Kidney (tissue), 14 donors: ENCODE data around the gene RPL6. TPM values are rescaled to one million over a fixed set of nuclear protein-coding genes. Genes with fewer than 3 reads are reported as not detected.

ENCODE experiments used
- DNase-seq, 5 donors: peaks; one replicate each; pipeline ENCODE4 v3.0.0-alpha.2; 2013 to 2020
- FAIRE-seq: peaks from 2 replicates; lab custom pipeline; 2012; peaks lifted over from hg19 to GRCh38; lab: Jason Lieb, UNC
- H3K27ac ChIP-seq, 2 donors: one replicate each; pipeline ENCODE4 v1.7.0; 2013; ENCODE audit warnings: low read depth in 2 of 2, low read length in 2 of 2, inconsistent platforms in 1 of 2
- H3K27me3 ChIP-seq: one replicate; pipeline ENCODE4 v1.7.1; 2013; ENCODE audit warnings: low read length, inconsistent platforms; ENCODE audit not compliant: control insufficient read depth, insufficient read depth
- H3K36me3 ChIP-seq, 3 donors: one replicate each; pipeline versions ENCODE4 v1.7.0 to v1.7.1; 2013; ENCODE audit warnings: low read length in 3 of 3, control low read depth in 1 of 3, inconsistent platforms in 1 of 3; ENCODE audit not compliant: insufficient read depth in 3 of 3, control insufficient read depth in 2 of 3
- H3K4me1 ChIP-seq, 3 donors: one replicate each; pipeline versions ENCODE4 v1.7.0 to v1.7.1; 2013; ENCODE audit warnings: low read length in 3 of 3, inconsistent platforms in 1 of 3, low read depth in 1 of 3; ENCODE audit not compliant: control insufficient read depth in 2 of 3, insufficient read depth in 2 of 3
- H3K4me3 ChIP-seq, 3 donors: one replicate each; pipeline versions ENCODE4 v1.7.0 to v1.8.1; 2013; ENCODE audit warnings: low read length in 3 of 3, control low read depth in 1 of 3, inconsistent platforms in 1 of 3
- H3K9ac ChIP-seq, 3 donors: one replicate each; pipeline versions ENCODE4 v1.7.0 to v1.7.1; 2013; ENCODE audit warnings: low read length in 3 of 3, control low read depth in 1 of 3, inconsistent platforms in 1 of 3
- H3K9me3 ChIP-seq, 3 donors: one replicate each; pipeline versions ENCODE4 v1.7.0 to v1.7.1; 2013; ENCODE audit warnings: low read length in 3 of 3, control low read depth in 1 of 3, inconsistent platforms in 1 of 3; ENCODE audit not compliant: control insufficient read depth in 2 of 3, insufficient read depth in 1 of 3
- intact Hi-C: fragments of 100-400 bp; cut with DNase I; formaldehyde crosslinking; loops from one replicate; pipeline ENCODE4 v1.11.1; 2022
- polyA plus RNA-seq: library from polyadenylated mRNA; stranded (reverse); fragments of 350-450 nt; fragmentation: Illumina TruSeq; extraction: RNeasy Lipid Tissue Mini Kit (QIAGEN cat#74804); gene quantifications from one replicate; pipeline ENCODE4 v1.2.3, GENCODE V29; 2014; ENCODE audit warnings: low read depth, low replicate concordance; ENCODE audit not compliant: insufficient read depth
- total RNA-seq: library from RNA; stranded (reverse); fragmentation: NEBNext Ultra II Directional; extraction: Animal tissue kit (Norgen Biotek cat#: 25700); gene quantifications from one replicate; pipeline ENCODE4 v1.2.1, GENCODE V29; 2021
- TF ChIP-seq, protein P1 (sequence below): IDR thresholded peaks from 3 replicates; pipeline ENCODE4 v1.5.1; 2012; ENCODE audit warnings: mild to moderate bottlenecking, moderate library complexity, borderline replicate concordance; ENCODE audit not compliant: insufficient read depth; ENCODE audit errors: extremely low read depth
- donor health status: control.
- donor health status: control.
- donor health status: control.
- donor health status: control.
- donor health status: control.
- donor health status: DM: yes; HTN: yes; CAD: no.
- donor health status: Normal renal cell carcinoma (clear cell type).

Gene RPL6
- total and polyA plus RNA-seq, 2 donors from 2014 or later = 966 to 1,525 TPM

DNA sequence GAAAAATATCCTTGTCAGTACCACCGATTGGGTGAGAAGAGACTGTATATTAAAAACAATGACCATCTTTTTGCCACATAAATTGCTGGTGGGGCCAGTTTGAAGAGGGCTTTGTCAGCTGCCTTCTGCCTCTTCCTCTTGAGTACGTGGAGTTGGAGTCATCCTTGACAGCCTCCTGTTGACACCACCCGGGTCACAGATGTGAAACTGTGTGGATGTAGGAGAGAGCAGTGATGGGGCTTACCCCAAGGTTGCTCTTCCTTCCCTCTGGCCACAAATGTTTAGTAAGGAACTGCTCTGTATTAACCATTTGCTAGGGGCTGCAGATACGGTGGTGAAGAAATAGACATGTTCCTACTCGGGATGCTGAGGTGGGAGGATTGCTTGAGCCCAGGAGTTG is 21.5 kb upstream of the RPL6 start:
- Histone ChIP-seq H3K4me1 (no peaks in the 10 kb centered on the region), H3K36me3 (peaks cover 0 to 2% (median 0%) of the 10 kb centered on the region in 3 donors), H3K27me3 (no peaks in the 10 kb centered on the region), H3K27ac (no peak overlapping the region), H3K4me3 (no peak overlapping the region), H3K9me3 (no peaks in the 10 kb centered on the region), H3K9ac (no peak overlapping the region)
- TF ChIP-seq, protein P1, sequence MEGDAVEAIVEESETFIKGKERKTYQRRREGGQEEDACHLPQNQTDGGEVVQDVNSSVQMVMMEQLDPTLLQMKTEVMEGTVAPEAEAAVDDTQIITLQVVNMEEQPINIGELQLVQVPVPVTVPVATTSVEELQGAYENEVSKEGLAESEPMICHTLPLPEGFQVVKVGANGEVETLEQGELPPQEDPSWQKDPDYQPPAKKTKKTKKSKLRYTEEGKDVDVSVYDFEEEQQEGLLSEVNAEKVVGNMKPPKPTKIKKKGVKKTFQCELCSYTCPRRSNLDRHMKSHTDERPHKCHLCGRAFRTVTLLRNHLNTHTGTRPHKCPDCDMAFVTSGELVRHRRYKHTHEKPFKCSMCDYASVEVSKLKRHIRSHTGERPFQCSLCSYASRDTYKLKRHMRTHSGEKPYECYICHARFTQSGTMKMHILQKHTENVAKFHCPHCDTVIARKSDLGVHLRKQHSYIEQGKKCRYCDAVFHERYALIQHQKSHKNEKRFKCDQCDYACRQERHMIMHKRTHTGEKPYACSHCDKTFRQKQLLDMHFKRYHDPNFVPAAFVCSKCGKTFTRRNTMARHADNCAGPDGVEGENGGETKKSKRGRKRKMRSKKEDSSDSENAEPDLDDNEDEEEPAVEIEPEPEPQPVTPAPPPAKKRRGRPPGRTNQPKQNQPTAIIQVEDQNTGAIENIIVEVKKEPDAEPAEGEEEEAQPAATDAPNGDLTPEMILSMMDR = no peak
- FAIRE-seq (no peak), DNase-seq (no peak)
- intact Hi-C loops = no loop called here

DNA sequence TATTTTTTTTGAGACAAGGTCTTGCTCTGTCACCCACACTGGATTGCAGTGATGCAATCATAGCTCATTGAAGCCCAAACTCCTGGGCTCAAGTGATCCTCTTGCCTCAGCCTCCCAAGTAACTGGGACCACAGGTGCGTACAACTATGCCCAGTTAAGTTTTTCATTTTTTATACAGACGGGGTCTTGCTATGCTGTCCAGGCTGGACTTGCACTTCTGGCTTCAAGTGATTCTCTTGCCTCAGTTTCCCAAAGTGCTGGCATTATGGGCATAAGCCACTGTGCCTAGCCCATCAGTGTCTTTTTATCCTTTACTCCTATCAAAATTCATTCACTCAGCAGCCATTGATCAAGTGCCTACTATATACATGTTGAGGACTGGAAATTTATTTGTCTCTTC is 18.4 kb upstream of the RPL6 start:
- no peaks in the 10 kb centered on the region for H3K27me3 ChIP-seq
- no peak overlapping the region for H3K9ac ChIP-seq
- no peak for DNase-seq
- intact Hi-C loops = no loop called here
- H3K36me3 ChIP-seq = peaks cover 0 to 4% (median 0%) of the 10 kb centered on the region in 3 donors
- H3K4me1 ChIP-seq = no peaks in the 10 kb centered on the region
- no peak overlapping the region for H3K27ac ChIP-seq
- no peak for FAIRE-seq
- TF ChIP-seq, protein P1 = no peak
- H3K4me3 ChIP-seq = no peak overlapping the region
- H3K9me3 ChIP-seq = no peaks in the 10 kb centered on the region

DNA sequence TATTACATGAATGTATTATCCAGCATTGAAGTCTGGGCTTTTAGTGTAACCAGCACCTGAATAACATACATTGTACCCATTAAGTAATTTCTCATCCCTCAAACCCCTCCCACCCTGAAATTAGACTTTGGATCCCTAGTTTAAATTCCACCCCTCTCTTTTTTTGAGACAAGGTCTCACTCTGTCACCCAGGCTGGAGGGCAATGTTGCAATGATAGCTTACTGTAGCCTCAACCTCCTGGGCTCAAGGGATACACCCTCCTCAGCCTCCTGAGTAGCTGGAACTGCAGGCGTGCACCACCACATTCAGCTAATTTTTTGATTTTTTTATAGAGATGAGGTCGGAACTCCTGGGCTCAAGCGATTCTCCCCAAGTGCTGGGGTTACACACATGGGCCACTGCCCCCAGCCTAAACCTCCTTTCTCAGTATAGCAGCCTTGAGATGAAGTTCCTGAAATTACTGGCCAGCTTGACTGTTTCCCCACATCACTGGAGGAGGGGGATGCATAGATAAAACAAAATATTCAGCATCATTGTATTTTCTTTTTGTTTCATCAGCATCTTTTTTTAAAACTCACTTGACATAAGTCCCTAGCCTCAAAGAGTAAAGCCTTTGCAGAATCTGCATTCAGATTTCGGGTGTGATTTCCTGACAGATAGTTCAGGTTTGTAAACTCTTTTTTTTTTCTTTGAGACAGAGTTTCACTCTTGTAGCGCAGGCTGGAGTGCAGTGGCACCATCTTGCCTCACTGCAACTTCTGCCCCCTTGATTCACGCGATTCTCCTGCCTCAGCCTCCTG is 16.4 kb upstream of the RPL6 start:
- Histone ChIP-seq H3K9ac (no peak overlapping the region), H3K4me3 (no peak overlapping the region), H3K27ac (no peak overlapping the region), H3K9me3 (no peaks in the 10 kb centered on the region), H3K27me3 (no peaks in the 10 kb centered on the region), H3K4me1 (peaks cover 0 to 4% (median 2%) of the 10 kb centered on the region in 3 donors), H3K36me3 (peaks cover 0 to 4% (median 0%) of the 10 kb centered on the region in 3 donors)
- FAIRE-seq = no peak
- intact Hi-C loops = no loop called here
- TF ChIP-seq, protein P1 = no peak
- no peak for DNase-seq
